H1 (cell line): Measurements from ENCODE around the gene HSPA1L. TPM values are rescaled to one million over a fixed set of nuclear protein-coding genes. Genes with fewer than 3 reads are reported as not detected.
A peak's percentile ranks its signal among the peaks of the same experiment; 100 is the strongest.

Experiments used
- CTCF ChIA-PET: fragments of 300-600 bp; sonication (Branson Sonifier 250); formaldehyde crosslinking; loops from one replicate; lab custom pipeline; 2021; ENCODE audit not compliant: partially characterized antibody; lab: Charles Lee
- POLR2A ChIA-PET: fragments of 300-600 bp; sonication (Branson Sonifier 250); formaldehyde crosslinking; loops from one replicate; lab custom pipeline; 2021; ENCODE audit warnings: inconsistent platforms; ENCODE audit not compliant: partially characterized antibody; lab: Charles Lee
- DNase-seq, 2 experiments: peaks; one replicate each; pipeline versions ENCODE4 v3.0.0 to v3.0.0-alpha.2; 2010 to 2022; ENCODE audit warnings: low spot score in 2 of 2, low read depth in 1 of 2, mixed read lengths in 1 of 2
- FAIRE-seq: peaks from 2 replicates; lab custom pipeline; 2011; peaks lifted over from hg19 to GRCh38; lab: Jason Lieb, UNC
- H2AFZ ChIP-seq: 2 replicates; pipeline ENCODE4 v1.8.1; 2012; ENCODE audit warnings: low read length, inconsistent platforms
- H2AK5ac ChIP-seq: 2 replicates; pipeline ENCODE4 v1.6.1; 2013; ENCODE audit warnings: low read depth, low read length
- H2BK120ac ChIP-seq: replicated peaks from 2 replicates; pipeline ENCODE3; 2013; ENCODE audit warnings: low read depth, low read length, inconsistent platforms
- H2BK12ac ChIP-seq: 2 replicates; pipeline ENCODE4 v1.6.1; 2013; ENCODE audit warnings: low read depth, low read length
- H2BK15ac ChIP-seq: 2 replicates; pipeline ENCODE4 v1.6.1; 2013; ENCODE audit warnings: low read length
- H2BK20ac ChIP-seq: 2 replicates; pipeline ENCODE4 v1.6.1; 2013; ENCODE audit warnings: low read length
- H2BK5ac ChIP-seq: 2 replicates; pipeline ENCODE4 v1.6.1; 2013; ENCODE audit warnings: low read depth, low read length
- H3K14ac ChIP-seq: 2 replicates; pipeline ENCODE4 v1.6.1; 2013; ENCODE audit warnings: inconsistent platforms; ENCODE audit not compliant: insufficient read length
- H3K18ac ChIP-seq: 2 replicates; pipeline ENCODE4 v1.6.1; 2013; ENCODE audit warnings: low read length; ENCODE audit errors: extremely low read depth
- H3K23ac ChIP-seq: 2 replicates; pipeline ENCODE4 v1.6.1; 2013; ENCODE audit warnings: inconsistent platforms; ENCODE audit not compliant: insufficient read length
- H3K23me2 ChIP-seq: 2 replicates; pipeline ENCODE4 v1.6.1; 2013; ENCODE audit warnings: low read depth, low read length
- H3K27ac ChIP-seq: 2 replicates; pipeline ENCODE4 v1.6.1; 2011; ENCODE audit warnings: low read depth, low read length, inconsistent platforms
- H3K27me3 ChIP-seq, 4 experiments: replicated peaks in 1 of 4; 1 replicate in 1 of 4; 2 replicates in 3 of 4; pipeline versions ENCODE4 v1.6.1 to v1.8.1; 2011 to 2013; ENCODE audit warnings: low read length in 3 of 4, mild to moderate bottlenecking in 3 of 4, inconsistent platforms in 2 of 4, mixed read lengths in 2 of 4, moderate library complexity in 1 of 4; ENCODE audit not compliant: control insufficient read depth in 3 of 4, insufficient read depth in 3 of 4; ENCODE audit errors: extremely low read depth in 1 of 4
- H3K36me3 ChIP-seq, 4 experiments: 2 replicates each; pipeline versions ENCODE4 v1.6.1 to v1.8.1; 2011 to 2013; ENCODE audit warnings: mild to moderate bottlenecking in 4 of 4, low read length in 3 of 4, moderate library complexity in 2 of 4, control low read depth in 1 of 4, inconsistent platforms in 1 of 4; ENCODE audit not compliant: insufficient read depth in 4 of 4, control insufficient read depth in 2 of 4
- H3K4ac ChIP-seq: replicated peaks from 2 replicates; pipeline ENCODE3; 2013; ENCODE audit warnings: low read length, low read depth, mixed read lengths, inconsistent platforms; ENCODE audit not compliant: insufficient read length
- H3K4me1 ChIP-seq, 4 experiments: replicated peaks in 1 of 4; 1 replicate in 1 of 4; 2 replicates in 3 of 4; pipeline versions ENCODE4 v1.6.1 to v1.8.1; 2011 to 2013; ENCODE audit warnings: low read length in 3 of 4, inconsistent platforms in 2 of 4, mixed read lengths in 1 of 4; ENCODE audit not compliant: insufficient read depth in 4 of 4, control insufficient read depth in 3 of 4
- H3K4me2 ChIP-seq, 2 experiments: 2 replicates each; pipeline versions ENCODE4 v1.6.1 to v1.8.1; 2011 to 2013; ENCODE audit warnings: low read depth in 2 of 2, low read length in 2 of 2, control low read depth in 1 of 2, inconsistent platforms in 1 of 2, mild to moderate bottlenecking in 1 of 2; ENCODE audit not compliant: insufficient read depth in 1 of 2
- H3K4me3 ChIP-seq, 4 experiments: fragments of 200-600, 300-600 bp in 1 of 4; sonication (generic), shearing (Covaris generic), sonication (Bioruptor Twin) in 1 of 4; 2 replicates each; pipeline versions ENCODE4 v1.5.1 to v1.8.1; 2011 to 2016; ENCODE audit warnings: low read length in 4 of 4, low read depth in 3 of 4, control low read depth in 2 of 4, inconsistent platforms in 2 of 4, mild to moderate bottlenecking in 2 of 4, mixed read lengths in 1 of 4, moderate library complexity in 1 of 4; ENCODE audit not compliant: insufficient read depth in 2 of 4; ENCODE audit errors: extremely low read depth in 1 of 4
- H3K56ac ChIP-seq: replicated peaks from 2 replicates; pipeline ENCODE3; 2013; ENCODE audit warnings: low read depth, mild to moderate bottlenecking, mixed read lengths, low read length, inconsistent platforms; ENCODE audit not compliant: insufficient read length
- H3K79me1 ChIP-seq: 2 replicates; pipeline ENCODE4 v1.6.1; 2013; ENCODE audit warnings: low read depth, low read length, control low read depth
- H3K79me2 ChIP-seq, 2 experiments: 2 replicates each; pipeline versions ENCODE4 v1.6.1 to v1.8.1; 2012 to 2013; ENCODE audit warnings: low read length in 2 of 2, mild to moderate bottlenecking in 2 of 2, inconsistent platforms in 1 of 2; ENCODE audit not compliant: insufficient read depth in 2 of 2, control insufficient read depth in 1 of 2
- H3K9ac ChIP-seq, 4 experiments: replicated peaks in 1 of 4; 1 replicate in 1 of 4; 2 replicates in 3 of 4; pipeline versions ENCODE4 v1.6.1 to v1.8.1; 2011 to 2013; ENCODE audit warnings: low read depth in 3 of 4, low read length in 3 of 4, control low read depth in 2 of 4, mild to moderate bottlenecking in 2 of 4, moderate library complexity in 2 of 4, inconsistent platforms in 1 of 4; ENCODE audit errors: extremely low read depth in 1 of 4
- H3K9me3 ChIP-seq, 2 experiments: 2 replicates each; pipeline versions ENCODE4 v1.6.1 to v1.8.1; 2012 to 2013; ENCODE audit warnings: mild to moderate bottlenecking in 2 of 2, moderate library complexity in 2 of 2, control low read depth in 1 of 2, inconsistent platforms in 1 of 2, low read depth in 1 of 2, low read length in 1 of 2, mixed read lengths in 1 of 2; ENCODE audit not compliant: insufficient read depth in 2 of 2
- H4K20me1 ChIP-seq, 2 experiments: replicated peaks in 1 of 2; 2 replicates each; pipeline versions ENCODE3 to v1.8.1; 2011 to 2013; ENCODE audit warnings: inconsistent platforms in 2 of 2, low read length in 2 of 2, mild to moderate bottlenecking in 1 of 2; ENCODE audit not compliant: insufficient read depth in 2 of 2, control insufficient read depth in 1 of 2
- H4K5ac ChIP-seq: 2 replicates; pipeline ENCODE4 v1.6.1; 2013; ENCODE audit warnings: low read length, low read depth, mixed read lengths, inconsistent platforms; ENCODE audit not compliant: insufficient read length
- H4K8ac ChIP-seq: 2 replicates; pipeline ENCODE4 v1.8.0; 2013; ENCODE audit warnings: mild to moderate bottlenecking, moderate library complexity, low read length, inconsistent platforms; ENCODE audit not compliant: insufficient read depth; ENCODE audit errors: extremely low read depth
- H4K91ac ChIP-seq: replicated peaks from 2 replicates; pipeline ENCODE3; 2013; ENCODE audit warnings: low read length, mixed read lengths, inconsistent platforms; ENCODE audit not compliant: insufficient read length
- CBX5 ChIP-seq: fragments of 300-800, 300-1000 bp; sonication (generic); IDR thresholded peaks from 2 replicates; pipeline ENCODE4 v1.7.1; 2016; ENCODE audit warnings: antibody characterized with exemption, low read length, low read depth
- JUND ChIP-seq: IDR thresholded peaks from 2 replicates; pipeline ENCODE4 v1.6.1; 2011; ENCODE audit warnings: mild to moderate bottlenecking, improper control_type of control experiment, low read length
- WGBS, 2 experiments: shearing (Covaris generic) in 1 of 2; methylation state at CpG; one replicate each; pipeline versions ENCODE4 v1.1.6 to v1.1.7; 2013 to 2015; ENCODE audit warnings: low lambda C conversion rate in 2 of 2, mixed read lengths in 2 of 2, inconsistent platforms in 1 of 2, low coverage in 1 of 2, missing lambda C conversion rate in 1 of 2; ENCODE audit not compliant: insufficient replicate concordance in 2 of 2, insufficient coverage in 1 of 2, insufficient read length in 1 of 2; ENCODE audit errors: extremely low coverage in 1 of 2, missing lambda C conversion rate in 1 of 2; 5-methylcytosine and 5-hydroxymethylcytosine counted together
- polyA plus RNA-seq, 7 experiments: library from polyadenylated mRNA; depleted of rRNA in 3 of 7; stranded (reverse) in 5 of 7; unstranded in 2 of 7; fragments of >200 nt in 5 of 7; fragments of 200-250 nt in 2 of 7; gene quantifications; 1 replicate in 5 of 7; 2 replicates in 1 of 7; 4 replicates in 1 of 7; pipeline versions ENCODE4 v1.2.1 to v1.2.3, GENCODE V29; 2011 to 2013; ENCODE audit warnings: missing spikeins in 2 of 7, mixed read lengths in 2 of 7
- total RNA-seq: library from RNA; stranded (reverse); fragmentation: NEBNext Ultra II Directional; extraction: Animal tissue kit (Norgen Biotek cat#: 25700); gene quantifications from 2 replicates; pipeline ENCODE4 v1.2.1, GENCODE V29; 2021

HSPA1L gene
- total and polyA plus RNA-seq, 2 of the 8 experiments (the other 6 are each of a cell fraction or from before 2014, with no cell fraction given), result 1.00 to 1.9 TPM

DNA sequence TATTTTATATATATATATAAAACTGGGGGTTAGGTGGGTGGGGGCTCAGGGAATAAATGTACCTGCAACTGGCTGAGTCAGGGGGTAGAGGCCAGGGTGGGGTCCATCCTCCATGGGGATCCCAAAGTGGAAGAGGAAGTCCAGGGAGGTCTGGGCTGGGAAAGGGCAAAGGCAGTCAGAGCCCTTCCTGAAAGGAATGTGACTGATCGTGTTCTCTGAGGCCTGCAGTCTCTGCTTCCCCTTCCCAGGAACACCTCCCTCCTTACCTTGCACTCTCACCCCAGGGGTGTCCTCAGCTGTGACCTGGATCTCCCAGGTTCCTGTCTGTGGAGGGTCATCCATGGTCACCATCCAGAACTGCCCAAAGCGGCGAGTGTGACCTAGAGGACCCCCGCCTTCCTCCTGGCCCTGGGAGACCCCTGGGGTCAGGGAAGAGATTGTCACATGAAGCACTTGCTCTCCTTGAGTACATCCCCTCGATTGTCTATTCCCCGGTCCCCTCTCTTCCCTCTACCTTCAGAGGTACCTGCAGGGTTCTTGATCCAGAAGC, 47.9 kb downstream of the HSPA1L start:
- POLR2A ChIA-PET, result interaction anchor here (1.1 to 1.9 kb wide), 12 partner anchors 8 to 107 kb away, joined by 3 to 10 read pairs (median 6); partner anchors contain the start of genes C6orf47, CLIC1, DDAH2 and GPANK1
- Histone ChIP-seq H2BK12ac (no peak overlapping the region), H2BK15ac (0 out of 2 replicates have a peak overlapping the region, but pooled peaks have one; percentile 72), H4K91ac (no peak overlapping the region), H3K27me3 (no peaks in the 10 kb centered on the region), H4K5ac (no peak overlapping the region), H3K23ac (no peak overlapping the region), H4K20me1 (no peaks in the 10 kb centered on the region), H2AK5ac (no peak overlapping the region), H3K4ac (no peak overlapping the region), H3K27ac (no peak overlapping the region), H3K79me1 (no peaks in the 10 kb centered on the region), H3K79me2 (no peaks in the 10 kb centered on the region), H3K18ac (no peak overlapping the region), H2BK120ac (no peak overlapping the region), H3K4me3 (no peak overlapping the region), H3K56ac (no peak overlapping the region), H2BK20ac (no peak overlapping the region), H3K36me3 (peaks cover 0 to 6% (median 0%) of the 10 kb centered on the region in 4 experiments; a peak in 3 of 8 replicates), H2AFZ (no peak overlapping the region), H3K4me1 (peaks cover 0 to 11% (median under 1%) of the 10 kb centered on the region in 4 experiments; a peak in 4 of 7 replicates), H3K23me2 (peaks cover 3% of the 10 kb centered on the region; the same call in 1 of the 2 replicates), H4K8ac (no peak overlapping the region), H3K4me2 (no peak overlapping the region; a peak in 1 of 4 replicates), H3K14ac (no peak overlapping the region), H3K9me3 (no peaks in the 10 kb centered on the region), H3K9ac (no peak overlapping the region), H2BK5ac (no peak overlapping the region)
- 93% methylated on average over 6 of the region's 6 CpGs; no CpG with 5 or more reads in 1 of the 2 experiments for WGBS, 2 experiments
- DNase-seq, result no peak
- CTCF ChIA-PET, result interaction anchor here (0.9 to 14.4 kb wide), 7 partner anchors 8 to 156 kb away, joined by 3 to 228 read pairs (median 6); partner anchors contain the start of genes CLIC1, LY6G6C, LY6G6D and MSH5
- no peak for TF ChIP-seq CBX5
- TF ChIP-seq JUND, result no peak
- no peak for FAIRE-seq
